H1 (cell line): ENCODE results near the gene GDF15. TPM values are rescaled to one million over a fixed set of nuclear protein-coding genes. Genes with fewer than 3 reads are reported as not detected.
A peak's percentile ranks its signal among the peaks of the same experiment; 100 is the strongest.

Experiments
- CTCF ChIA-PET: fragments of 300-600 bp; sonication (Branson Sonifier 250); formaldehyde crosslinking; loops from one replicate; lab custom pipeline; 2021; ENCODE audit not compliant: partially characterized antibody; lab: Charles Lee
- POLR2A ChIA-PET: fragments of 300-600 bp; sonication (Branson Sonifier 250); formaldehyde crosslinking; loops from one replicate; lab custom pipeline; 2021; ENCODE audit warnings: inconsistent platforms; ENCODE audit not compliant: partially characterized antibody; lab: Charles Lee
- DNase-seq, 2 experiments: peaks; one replicate each; pipeline versions ENCODE4 v3.0.0 to v3.0.0-alpha.2; 2010 to 2022; ENCODE audit warnings: low spot score in 2 of 2, low read depth in 1 of 2, mixed read lengths in 1 of 2
- FAIRE-seq: peaks from 2 replicates; lab custom pipeline; 2011; peaks lifted over from hg19 to GRCh38; lab: Jason Lieb, UNC
- H2AFZ ChIP-seq: 2 replicates; pipeline ENCODE4 v1.8.1; 2012; ENCODE audit warnings: low read length, inconsistent platforms
- H2AK5ac ChIP-seq: 2 replicates; pipeline ENCODE4 v1.6.1; 2013; ENCODE audit warnings: low read depth, low read length
- H2BK120ac ChIP-seq: replicated peaks from 2 replicates; pipeline ENCODE3; 2013; ENCODE audit warnings: low read depth, low read length, inconsistent platforms
- H2BK12ac ChIP-seq: 2 replicates; pipeline ENCODE4 v1.6.1; 2013; ENCODE audit warnings: low read depth, low read length
- H2BK15ac ChIP-seq: 2 replicates; pipeline ENCODE4 v1.6.1; 2013; ENCODE audit warnings: low read length
- H2BK20ac ChIP-seq: 2 replicates; pipeline ENCODE4 v1.6.1; 2013; ENCODE audit warnings: low read length
- H2BK5ac ChIP-seq: 2 replicates; pipeline ENCODE4 v1.6.1; 2013; ENCODE audit warnings: low read depth, low read length
- H3K14ac ChIP-seq: 2 replicates; pipeline ENCODE4 v1.6.1; 2013; ENCODE audit warnings: inconsistent platforms; ENCODE audit not compliant: insufficient read length
- H3K18ac ChIP-seq: 2 replicates; pipeline ENCODE4 v1.6.1; 2013; ENCODE audit warnings: low read length; ENCODE audit errors: extremely low read depth
- H3K23ac ChIP-seq: 2 replicates; pipeline ENCODE4 v1.6.1; 2013; ENCODE audit warnings: inconsistent platforms; ENCODE audit not compliant: insufficient read length
- H3K23me2 ChIP-seq: 2 replicates; pipeline ENCODE4 v1.6.1; 2013; ENCODE audit warnings: low read depth, low read length
- H3K27ac ChIP-seq: 2 replicates; pipeline ENCODE4 v1.6.1; 2011; ENCODE audit warnings: low read depth, low read length, inconsistent platforms
- H3K27me3 ChIP-seq, 4 experiments: replicated peaks in 1 of 4; 1 replicate in 1 of 4; 2 replicates in 3 of 4; pipeline versions ENCODE4 v1.6.1 to v1.8.1; 2011 to 2013; ENCODE audit warnings: low read length in 3 of 4, mild to moderate bottlenecking in 3 of 4, inconsistent platforms in 2 of 4, mixed read lengths in 2 of 4, moderate library complexity in 1 of 4; ENCODE audit not compliant: control insufficient read depth in 3 of 4, insufficient read depth in 3 of 4; ENCODE audit errors: extremely low read depth in 1 of 4
- H3K36me3 ChIP-seq, 4 experiments: 2 replicates each; pipeline versions ENCODE4 v1.6.1 to v1.8.1; 2011 to 2013; ENCODE audit warnings: mild to moderate bottlenecking in 4 of 4, low read length in 3 of 4, moderate library complexity in 2 of 4, control low read depth in 1 of 4, inconsistent platforms in 1 of 4; ENCODE audit not compliant: insufficient read depth in 4 of 4, control insufficient read depth in 2 of 4
- H3K4ac ChIP-seq: replicated peaks from 2 replicates; pipeline ENCODE3; 2013; ENCODE audit warnings: low read length, low read depth, mixed read lengths, inconsistent platforms; ENCODE audit not compliant: insufficient read length
- H3K4me1 ChIP-seq, 4 experiments: replicated peaks in 1 of 4; 1 replicate in 1 of 4; 2 replicates in 3 of 4; pipeline versions ENCODE4 v1.6.1 to v1.8.1; 2011 to 2013; ENCODE audit warnings: low read length in 3 of 4, inconsistent platforms in 2 of 4, mixed read lengths in 1 of 4; ENCODE audit not compliant: insufficient read depth in 4 of 4, control insufficient read depth in 3 of 4
- H3K4me2 ChIP-seq, 2 experiments: 2 replicates each; pipeline versions ENCODE4 v1.6.1 to v1.8.1; 2011 to 2013; ENCODE audit warnings: low read depth in 2 of 2, low read length in 2 of 2, control low read depth in 1 of 2, inconsistent platforms in 1 of 2, mild to moderate bottlenecking in 1 of 2; ENCODE audit not compliant: insufficient read depth in 1 of 2
- H3K4me3 ChIP-seq, 4 experiments: fragments of 200-600, 300-600 bp in 1 of 4; sonication (generic), shearing (Covaris generic), sonication (Bioruptor Twin) in 1 of 4; 2 replicates each; pipeline versions ENCODE4 v1.5.1 to v1.8.1; 2011 to 2016; ENCODE audit warnings: low read length in 4 of 4, low read depth in 3 of 4, control low read depth in 2 of 4, inconsistent platforms in 2 of 4, mild to moderate bottlenecking in 2 of 4, mixed read lengths in 1 of 4, moderate library complexity in 1 of 4; ENCODE audit not compliant: insufficient read depth in 2 of 4; ENCODE audit errors: extremely low read depth in 1 of 4
- H3K56ac ChIP-seq: replicated peaks from 2 replicates; pipeline ENCODE3; 2013; ENCODE audit warnings: low read depth, mild to moderate bottlenecking, mixed read lengths, low read length, inconsistent platforms; ENCODE audit not compliant: insufficient read length
- H3K79me1 ChIP-seq: 2 replicates; pipeline ENCODE4 v1.6.1; 2013; ENCODE audit warnings: low read depth, low read length, control low read depth
- H3K79me2 ChIP-seq, 2 experiments: 2 replicates each; pipeline versions ENCODE4 v1.6.1 to v1.8.1; 2012 to 2013; ENCODE audit warnings: low read length in 2 of 2, mild to moderate bottlenecking in 2 of 2, inconsistent platforms in 1 of 2; ENCODE audit not compliant: insufficient read depth in 2 of 2, control insufficient read depth in 1 of 2
- H3K9ac ChIP-seq, 4 experiments: replicated peaks in 1 of 4; 1 replicate in 1 of 4; 2 replicates in 3 of 4; pipeline versions ENCODE4 v1.6.1 to v1.8.1; 2011 to 2013; ENCODE audit warnings: low read depth in 3 of 4, low read length in 3 of 4, control low read depth in 2 of 4, mild to moderate bottlenecking in 2 of 4, moderate library complexity in 2 of 4, inconsistent platforms in 1 of 4; ENCODE audit errors: extremely low read depth in 1 of 4
- H3K9me3 ChIP-seq, 2 experiments: 2 replicates each; pipeline versions ENCODE4 v1.6.1 to v1.8.1; 2012 to 2013; ENCODE audit warnings: mild to moderate bottlenecking in 2 of 2, moderate library complexity in 2 of 2, control low read depth in 1 of 2, inconsistent platforms in 1 of 2, low read depth in 1 of 2, low read length in 1 of 2, mixed read lengths in 1 of 2; ENCODE audit not compliant: insufficient read depth in 2 of 2
- H4K20me1 ChIP-seq, 2 experiments: replicated peaks in 1 of 2; 2 replicates each; pipeline versions ENCODE3 to v1.8.1; 2011 to 2013; ENCODE audit warnings: inconsistent platforms in 2 of 2, low read length in 2 of 2, mild to moderate bottlenecking in 1 of 2; ENCODE audit not compliant: insufficient read depth in 2 of 2, control insufficient read depth in 1 of 2
- H4K5ac ChIP-seq: 2 replicates; pipeline ENCODE4 v1.6.1; 2013; ENCODE audit warnings: low read length, low read depth, mixed read lengths, inconsistent platforms; ENCODE audit not compliant: insufficient read length
- H4K8ac ChIP-seq: 2 replicates; pipeline ENCODE4 v1.8.0; 2013; ENCODE audit warnings: mild to moderate bottlenecking, moderate library complexity, low read length, inconsistent platforms; ENCODE audit not compliant: insufficient read depth; ENCODE audit errors: extremely low read depth
- H4K91ac ChIP-seq: replicated peaks from 2 replicates; pipeline ENCODE3; 2013; ENCODE audit warnings: low read length, mixed read lengths, inconsistent platforms; ENCODE audit not compliant: insufficient read length
- ATF2 ChIP-seq: IDR thresholded peaks from 2 replicates; pipeline ENCODE4 v1.6.1; 2012; ENCODE audit warnings: low read length, inconsistent platforms
- CHD2 ChIP-seq: IDR thresholded peaks from 2 replicates; pipeline ENCODE4 v1.6.1; 2012; ENCODE audit warnings: low read length, improper control_type of control experiment
- EGR1 ChIP-seq: IDR thresholded peaks from 2 replicates; pipeline ENCODE4 v1.6.1; 2011; ENCODE audit warnings: low read depth, low read length, borderline replicate concordance
- EP300 ChIP-seq, 2 experiments: IDR thresholded peaks; 1 replicate in 1 of 2; 2 replicates in 1 of 2; pipeline ENCODE4 v1.6.1; 2011 to 2012; ENCODE audit warnings: low read depth in 2 of 2, low read length in 2 of 2, mild to moderate bottlenecking in 2 of 2, borderline replicate concordance in 1 of 2, inconsistent platforms in 1 of 2, moderate library complexity in 1 of 2
- KDM4A ChIP-seq: IDR thresholded peaks from one replicate; pipeline ENCODE4 v1.7.1; 2012; ENCODE audit warnings: low read depth, mild to moderate bottlenecking, moderate library complexity, low read length, inconsistent platforms; ENCODE audit not compliant: severe bottlenecking
- NANOG ChIP-seq: IDR thresholded peaks from 2 replicates; pipeline ENCODE4 v1.6.1; 2011; ENCODE audit warnings: low read length, low read depth, mild to moderate bottlenecking, inconsistent platforms; ENCODE audit not compliant: insufficient read depth, poor library complexity, severe bottlenecking
- POLR2AphosphoS5 ChIP-seq: IDR thresholded peaks from 2 replicates; pipeline ENCODE4 v1.6.1; 2011; ENCODE audit warnings: low read depth, low read length
- RAD21 ChIP-seq, 2 experiments: IDR thresholded peaks in 1 of 2; conservative IDR thresholded peaks in 1 of 2; 2 replicates each; pipeline ENCODE4 v1.6.1; 2011; ENCODE audit warnings: low read depth in 2 of 2, low read length in 2 of 2, improper control_type of control experiment in 1 of 2, inconsistent platforms in 1 of 2, mild to moderate bottlenecking in 1 of 2, moderate library complexity in 1 of 2
- SIN3A ChIP-seq, 2 experiments: IDR thresholded peaks in 1 of 2; conservative IDR thresholded peaks in 1 of 2; 2 replicates each; pipeline ENCODE4 v1.6.1; 2011 to 2012; ENCODE audit warnings: low read length in 2 of 2, improper control_type of control experiment in 1 of 2, low read depth in 1 of 2, mild to moderate bottlenecking in 1 of 2
- TAF1 ChIP-seq: IDR thresholded peaks from 2 replicates; pipeline ENCODE4 v1.6.1; 2011; ENCODE audit warnings: mild to moderate bottlenecking, low read depth, low read length
- WGBS, 2 experiments: shearing (Covaris generic) in 1 of 2; methylation state at CpG; one replicate each; pipeline versions ENCODE4 v1.1.6 to v1.1.7; 2013 to 2015; ENCODE audit warnings: low lambda C conversion rate in 2 of 2, mixed read lengths in 2 of 2, inconsistent platforms in 1 of 2, low coverage in 1 of 2, missing lambda C conversion rate in 1 of 2; ENCODE audit not compliant: insufficient replicate concordance in 2 of 2, insufficient coverage in 1 of 2, insufficient read length in 1 of 2; ENCODE audit errors: extremely low coverage in 1 of 2, missing lambda C conversion rate in 1 of 2; 5-methylcytosine and 5-hydroxymethylcytosine counted together
- polyA plus RNA-seq, 7 experiments: library from polyadenylated mRNA; depleted of rRNA in 3 of 7; stranded (reverse) in 5 of 7; unstranded in 2 of 7; fragments of >200 nt in 5 of 7; fragments of 200-250 nt in 2 of 7; gene quantifications; 1 replicate in 5 of 7; 2 replicates in 1 of 7; 4 replicates in 1 of 7; pipeline versions ENCODE4 v1.2.1 to v1.2.3, GENCODE V29; 2011 to 2013; ENCODE audit warnings: missing spikeins in 2 of 7, mixed read lengths in 2 of 7
- total RNA-seq: library from RNA; stranded (reverse); fragmentation: NEBNext Ultra II Directional; extraction: Animal tissue kit (Norgen Biotek cat#: 25700); gene quantifications from 2 replicates; pipeline ENCODE4 v1.2.1, GENCODE V29; 2021

The GDF15 gene
- total and polyA plus RNA-seq, 2 of the 8 experiments (the other 6 are each of a cell fraction or from before 2014, with no cell fraction given), result 4.1 to 8.5 TPM

- Histone ChIP-seq H3K79me2 (no peaks in the 10 kb centered on the region), H3K36me3 (no peaks in the 10 kb centered on the region), H3K18ac (no peak overlapping the region), H2BK12ac (0 out of 2 replicates have a peak overlapping the region, but pooled peaks have one; percentile 60), H4K5ac (no peak overlapping the region), H3K79me1 (no peaks in the 10 kb centered on the region), H2BK20ac (peak overlapping the region; percentile 23; the same call in 1 of the 2 replicates), H3K23me2 (no peaks in the 10 kb centered on the region), H3K27me3 (no peaks in the 10 kb centered on the region), H3K4me1 (peaks cover 3 to 20% (median 9%) of the 10 kb centered on the region in 4 experiments; a peak in 6 of 7 replicates), H3K4ac (no peak overlapping the region), H2AK5ac (no peak overlapping the region), H3K9me3 (no peaks in the 10 kb centered on the region), H3K9ac (no peak overlapping the region), H3K4me3 (no peak overlapping the region), H3K14ac (no peak overlapping the region), H3K27ac (no peak overlapping the region), H3K23ac (no peak overlapping the region), H2BK15ac (no peak overlapping the region), H4K91ac (no peak overlapping the region), H2BK120ac (no peak overlapping the region), H2BK5ac (no peak overlapping the region), H3K4me2 (no peak overlapping the region), H2AFZ (no peak overlapping the region), H4K8ac (no peak overlapping the region), H4K20me1 (no peaks in the 10 kb centered on the region), H3K56ac (no peak overlapping the region)
- WGBS, 2 experiments, result 95% methylated on average over 6 of the region's 6 CpGs; no CpG with 5 or more reads in 1 of the 2 experiments
- ChIA-PET POLR2A (interaction anchor here (0.7 to 3.1 kb wide), 4 partner anchors 11 to 45 kb away, joined by 3 to 20 read pairs (median 4); no protein-coding TSS in a partner anchor), CTCF (interaction anchor here (0.8 to 1.3 kb wide), 3 partner anchors 9 to 27 kb away, joined by 4 to 5 read pairs (median 4); partner anchors contain the start of gene GDF15)
- FAIRE-seq (no peak), DNase-seq (no peak)
- TF ChIP-seq TAF1 (no peak), EGR1 (no peak), POLR2AphosphoS5 (no peak), RAD21 (IDR thresholded peaks at IDR 0.05 in 1 of 2, conservative IDR thresholded peaks at IDR 0.05 in 1 of 2; ENCODE audit: low read depth in 2 of 2, low read length in 2 of 2) (no peak), NANOG (no peak), ATF2 (no peak), SIN3A (conservative IDR thresholded peaks at IDR 0.05 in 1 of 2, IDR thresholded peaks at IDR 0.05 in 1 of 2; ENCODE audit: low read depth in 1 of 2, low read length in 2 of 2) (no peak), CHD2 (no peak), EP300 (IDR thresholded peaks at IDR 0.05; ENCODE audit: borderline replicate concordance in 1 of 2, low read depth in 2 of 2, low read length in 2 of 2) (no peak), KDM4A (no peak)
These were observed 8.9 kb upstream of the GDF15 start for GRCh38 chr19:18377026-18377425.
